Daoy (cell line): ENCODE measurements around the gene PLAC1. TPM values are rescaled to one million over a fixed set of nuclear protein-coding genes. Genes with fewer than 3 reads are reported as not detected.

Source experiments
- DNase-seq: peaks from one replicate; pipeline ENCODE4 v3.0.0-alpha.2; 2015; ENCODE audit warnings: low read depth
- total RNA-seq: library from RNA; depleted of rRNA; stranded (reverse); fragments of >200 nt; shearing (Covaris generic); gene quantifications from 2 replicates; pipeline ENCODE4 v1.2.3, GENCODE V29; 2014

Gene PLAC1
- total RNA-seq, 1 experiment from 2014 or later = not detected

- peak; percentile 63 for DNase-seq
These were observed 12.1 kb upstream of the PLAC1 start for GRCh38 chrX:134670134-134670924.

- peak; percentile 69 for DNase-seq
These were observed 11.3 kb upstream of the PLAC1 start for GRCh38 chrX:134669378-134670098.

GRCh38 chrX:134664202-134664601 is 5.9 kb upstream of the PLAC1 start:
- DNase-seq = no peak

- DNase-seq = no peak
These were observed 3.0 kb upstream of the PLAC1 start for GRCh38 chrX:134661295-134661694.

GRCh38 chrX:134660627-134661026 is 2.4 kb upstream of the PLAC1 start:
- DNase-seq = no peak

- DNase-seq = no peak
These were observed 1.5 kb upstream of the PLAC1 start for GRCh38 chrX:134659761-134660160.

- no peak for DNase-seq
These were observed 421 bp upstream of the PLAC1 start for GRCh38 chrX:134658760-134659023.

- no peak for DNase-seq
These were observed 3.8 kb downstream of the PLAC1 start for GRCh38 chrX:134654398-134655012.

- no peak for DNase-seq
These were observed 4.4 kb downstream of the PLAC1 start for GRCh38 chrX:134653835-134654234.

- no peak for DNase-seq
These were observed 7.6 kb downstream of the PLAC1 start for GRCh38 chrX:134650701-134651100.

- DNase-seq = no peak
These were observed 8.5 kb downstream of the PLAC1 start for GRCh38 chrX:134649770-134650169.

- DNase-seq = no peak
These were observed 10.8 kb downstream of the PLAC1 start for GRCh38 chrX:134647477-134647877.

GRCh38 chrX:134646691-134647090 is 11.6 kb downstream of the PLAC1 start:
- DNase-seq = no peak

GRCh38 chrX:134645936-134646543 is 12.2 kb downstream of the PLAC1 start:
- no peak for DNase-seq

- DNase-seq = no peak
These were observed 15.9 kb downstream of the PLAC1 start for GRCh38 chrX:134642386-134642785.

- no peak for DNase-seq
These were observed 16.9 kb downstream of the PLAC1 start for GRCh38 chrX:134641346-134641745.

- DNase-seq = no peak
These were observed 17.4 kb downstream of the PLAC1 start for GRCh38 chrX:134640914-134641313.

- no peak for DNase-seq
These were observed 21.4 kb downstream of the PLAC1 start for GRCh38 chrX:134636851-134637250.

- no peak for DNase-seq
These were observed 23.6 kb downstream of the PLAC1 start for GRCh38 chrX:134634691-134635090.

GRCh38 chrX:134633832-134634231 is 24.4 kb downstream of the PLAC1 start:
- no peak for DNase-seq

- no peak for DNase-seq
These were observed 24.9 kb downstream of the PLAC1 start for GRCh38 chrX:134633394-134633793.

GRCh38 chrX:134632355-134632754 is 25.9 kb downstream of the PLAC1 start:
- DNase-seq = no peak
